SIG-M5 (cell line): ENCODE measurements around the gene KPNB1.

Experiments
- DNase-seq: peaks from one replicate; lab custom pipeline; 2025; lab: John Stamatoyannopoulos, UW

Gene KPNB1

GRCh38 chr17:47696717-47697642, 47.3 kb downstream of the KPNB1 start:
- no peak for DNase-seq

GRCh38 chr17:47697906-47698711, 48.4 kb downstream of the KPNB1 start:
- DNase-seq, result no peak

- DNase-seq, result no peak
Observed at GRCh38 chr17:47698749-47699535, 49.2 kb downstream of the KPNB1 start.

GRCh38 chr17:47699536-47699840, 49.8 kb downstream of the KPNB1 start:
- no peak for DNase-seq

GRCh38 chr17:47700471-47701449, 51.0 kb downstream of the KPNB1 start:
- DNase-seq, result no peak

GRCh38 chr17:47701608-47702007, 51.9 kb downstream of the KPNB1 start:
- DNase-seq, result no peak

GRCh38 chr17:47702391-47702995, 52.8 kb downstream of the KPNB1 start:
- DNase-seq, result no peak

- no peak for DNase-seq
Observed at GRCh38 chr17:47703191-47703591, 53.5 kb downstream of the KPNB1 start.

GRCh38 chr17:47703671-47704070, 54.0 kb downstream of the KPNB1 start:
- DNase-seq, result no peak

- no peak for DNase-seq
Observed at GRCh38 chr17:47704116-47704515, 54.4 kb downstream of the KPNB1 start.

GRCh38 chr17:47704736-47705135, 55.0 kb downstream of the KPNB1 start:
- DNase-seq, result no peak

- no peak for DNase-seq
Observed at GRCh38 chr17:47705536-47706530, 56.1 kb downstream of the KPNB1 start.

- DNase-seq, result no peak
Observed at GRCh38 chr17:47707056-47707804, 57.5 kb downstream of the KPNB1 start.

- DNase-seq, result no peak
Observed at GRCh38 chr17:47707884-47708283, 58.2 kb downstream of the KPNB1 start.

GRCh38 chr17:47708312-47708863, 58.7 kb downstream of the KPNB1 start:
- no peak for DNase-seq

- no peak for DNase-seq
Observed at GRCh38 chr17:47708864-47709541, 59.3 kb downstream of the KPNB1 start.

- no peak for DNase-seq
Observed at GRCh38 chr17:47709594-47709993, 59.9 kb downstream of the KPNB1 start.
